Stromal cell of bone marrow (primary cell): ENCODE measurements around the gene PPP2R3C.
"Not testable (repeated sequence)": the region's sequence is repeated elsewhere in the genome, so short reads cannot be mapped to it uniquely, and the experiment has no call there.

Experiments used
- DNase-seq: peaks from one replicate; pipeline ENCODE4 v3.0.0-alpha.2; 2012; ENCODE audit warnings: low read depth

PPP2R3C gene

GRCh38 chr14:35121887-35122695, at the start of gene PPP2R3C, which contains the start of gene PRORP:
Gene PPP2R3C, minus strand, starts transcription at chr14:35121990. Its CDS starts 31 bp downstream, at chr14:35121959.
Gene PRORP, plus strand, starts transcription at chr14:35122552. Its CDS starts 694 bp downstream, at chr14:35123246.
- DNase-seq = peak; percentile 81

- no peak for DNase-seq
Observed at GRCh38 chr14:35167496-35167895, 45.7 kb upstream of the PPP2R3C start.

- DNase-seq = no peak
Observed at GRCh38 chr14:35164849-35165248, 43.1 kb upstream of the PPP2R3C start.

- DNase-seq = no peak
Observed at GRCh38 chr14:35163384-35163783, 41.6 kb upstream of the PPP2R3C start.

- DNase-seq = no peak
Observed at GRCh38 chr14:35161231-35161630, 39.4 kb upstream of the PPP2R3C start.

GRCh38 chr14:35159742-35160409, 38.1 kb upstream of the PPP2R3C start:
- DNase-seq = peak; percentile 82

- DNase-seq = no peak
Observed at GRCh38 chr14:35158951-35159653, 37.3 kb upstream of the PPP2R3C start.

- DNase-seq = no peak
Observed at GRCh38 chr14:35158491-35158890, 36.7 kb upstream of the PPP2R3C start.

GRCh38 chr14:35155962-35156361, 34.2 kb upstream of the PPP2R3C start:
- DNase-seq = no peak

- DNase-seq = no peak
Observed at GRCh38 chr14:35154016-35154415, 32.2 kb upstream of the PPP2R3C start.

- DNase-seq = not testable (repeated sequence)
Observed at GRCh38 chr14:35152531-35152930, 30.7 kb upstream of the PPP2R3C start.

GRCh38 chr14:35149239-35149638, 27.4 kb upstream of the PPP2R3C start:
- no peak for DNase-seq

GRCh38 chr14:35147711-35148110, 25.9 kb upstream of the PPP2R3C start:
- DNase-seq = no peak

- no peak for DNase-seq
Observed at GRCh38 chr14:35147186-35147585, 25.4 kb upstream of the PPP2R3C start.

GRCh38 chr14:35146711-35147149, 24.9 kb upstream of the PPP2R3C start:
- DNase-seq = no peak

- no peak for DNase-seq
Observed at GRCh38 chr14:35144029-35144428, 22.2 kb upstream of the PPP2R3C start.

GRCh38 chr14:35140718-35141581, 19.2 kb upstream of the PPP2R3C start:
- no peak for DNase-seq

- DNase-seq = no peak
Observed at GRCh38 chr14:35138585-35138984, 16.8 kb upstream of the PPP2R3C start.

GRCh38 chr14:35134329-35135123, 12.7 kb upstream of the PPP2R3C start:
- no peak for DNase-seq

- DNase-seq = no peak
Observed at GRCh38 chr14:35133542-35134328, 11.9 kb upstream of the PPP2R3C start.
